GM12892 (cell line): ENCODE measurements around the gene FANCC.
"Not testable (repeated sequence)": the region's sequence is repeated elsewhere in the genome, so short reads cannot be mapped to it uniquely, and the experiment has no call there.

Experiments
- POLR2A ChIP-seq: IDR thresholded peaks from 2 replicates; pipeline ENCODE4 v1.6.1; 2011; ENCODE audit warnings: low read depth, low read length, control low read depth
- POLR2AphosphoS5 ChIP-seq: IDR thresholded peaks from 2 replicates; pipeline ENCODE4 v1.6.1; 2011; ENCODE audit warnings: low read depth, low read length, control low read depth
- TAF1 ChIP-seq: IDR thresholded peaks from 2 replicates; pipeline ENCODE4 v1.6.1; 2011; ENCODE audit warnings: low read depth, mild to moderate bottlenecking, control low read depth, low read length, borderline replicate concordance

- TF ChIP-seq POLR2AphosphoS5, POLR2A, TAF1: not testable (repeated sequence)
Measured at GRCh38 chr9:95220352-95220751, 97.2 kb downstream of the FANCC start.
